ENCODE results near the gene IGF1R. TPM values are rescaled to one million over a fixed set of nuclear protein-coding genes. Genes with fewer than 3 reads are reported as not detected.

Gene IGF1R
- total and polyA plus RNA-seq, 2 of the 8 experiments (the other 6 are each of a cell fraction or from before 2014, with no cell fraction given), result 32.9 to 109 TPM

GRCh38 chr15:98717371-98717770, 69.0 kb downstream of the IGF1R start:
- Histone ChIP-seq H3K4ac (replicated peaks; ENCODE audit: insufficient read length, low read depth, low read length) (no peak overlapping the region), H2BK15ac (ENCODE audit: low read length) (no peak overlapping the region), H3K4me2 (ENCODE audit: insufficient read depth in 1 of 2, low read depth in 2 of 2, low read length in 2 of 2) (no peak overlapping the region), H3K14ac (ENCODE audit: insufficient read length) (no peak overlapping the region), H4K5ac (ENCODE audit: insufficient read length, low read depth, low read length) (no peak overlapping the region), H2AFZ (ENCODE audit: low read length) (no peak overlapping the region), H3K56ac (replicated peaks; ENCODE audit: insufficient read length, low read depth, low read length) (no peak overlapping the region), H3K23ac (ENCODE audit: insufficient read length) (no peak overlapping the region), H3K9ac (replicated peaks in 1 of 4; ENCODE audit: extremely low read depth in 1 of 4, low read depth in 3 of 4, low read length in 3 of 4) (no peak overlapping the region), H3K4me3 (ENCODE audit: extremely low read depth in 1 of 4, insufficient read depth in 2 of 4, low read depth in 3 of 4, low read length in 4 of 4) (no peak overlapping the region), H3K23me2 (ENCODE audit: low read depth, low read length) (peaks cover 2% of the 10 kb centered on the region; the same call in 1 of the 2 replicates), H3K27me3 (replicated peaks in 1 of 4; ENCODE audit: control insufficient read depth in 3 of 4, extremely low read depth in 1 of 4, insufficient read depth in 3 of 4, low read length in 3 of 4) (no peaks in the 10 kb centered on the region), H4K8ac (ENCODE audit: extremely low read depth, insufficient read depth, low read length) (no peak overlapping the region), H3K79me1 (ENCODE audit: low read depth, low read length) (peaks cover 23% of the 10 kb centered on the region), H3K18ac (ENCODE audit: extremely low read depth, low read length) (no peak overlapping the region), H3K4me1 (replicated peaks in 1 of 4; ENCODE audit: control insufficient read depth in 3 of 4, insufficient read depth in 4 of 4, low read length in 3 of 4) (peaks cover 14 to 52% (median 46%) of the 10 kb centered on the region in 4 experiments), H2AK5ac (ENCODE audit: low read depth, low read length) (no peak overlapping the region), H3K36me3 (ENCODE audit: control insufficient read depth in 2 of 4, insufficient read depth in 4 of 4, low read length in 3 of 4) (peaks cover 0 to 2% (median 0%) of the 10 kb centered on the region in 4 experiments; a peak in 1 of 8 replicates), H4K91ac (replicated peaks; ENCODE audit: insufficient read length, low read length) (no peak overlapping the region), H3K9me3 (ENCODE audit: insufficient read depth in 2 of 2, low read depth in 1 of 2, low read length in 1 of 2) (no peaks in the 10 kb centered on the region), H4K20me1 (replicated peaks in 1 of 2; ENCODE audit: control insufficient read depth in 1 of 2, insufficient read depth in 2 of 2, low read length in 2 of 2) (peaks cover 25 to 42% of the 10 kb centered on the region in 2 experiments), H2BK120ac (replicated peaks; ENCODE audit: low read depth, low read length) (no peak overlapping the region), H2BK5ac (ENCODE audit: low read depth, low read length) (no peak overlapping the region), H3K27ac (ENCODE audit: low read depth, low read length) (no peak overlapping the region), H2BK12ac (ENCODE audit: low read depth, low read length) (no peak overlapping the region), H3K79me2 (ENCODE audit: control insufficient read depth in 1 of 2, insufficient read depth in 2 of 2, low read length in 2 of 2) (peaks cover 73 to 100% of the 10 kb centered on the region in 2 experiments), H2BK20ac (ENCODE audit: low read length) (no peak overlapping the region)
- TF ChIP-seq ATF2 (IDR thresholded peaks at IDR 0.05; ENCODE audit: low read length) (no peak), POU5F1 (IDR thresholded peaks at IDR 0.05; ENCODE audit: low read depth, low read length) (no peak), SP4 (IDR thresholded peaks at IDR 0.05; ENCODE audit: low read length) (no peak), BRCA1 (IDR thresholded peaks at IDR 0.05; ENCODE audit: low read depth, low read length) (no peak), POLR2AphosphoS5 (IDR thresholded peaks at IDR 0.05; ENCODE audit: low read depth, low read length) (no peak), RXRA (IDR thresholded peaks at IDR 0.05; ENCODE audit: insufficient read depth, low read depth, low read length) (no peak), BACH1 (IDR thresholded peaks at IDR 0.05; ENCODE audit: low read length) (no peak), CHD2 (IDR thresholded peaks at IDR 0.05; ENCODE audit: low read length) (no peak), TAF1 (IDR thresholded peaks at IDR 0.05; ENCODE audit: low read depth, low read length) (no peak)
- POLR2A ChIA-PET (ENCODE audit: partially characterized antibody), result no interaction called here
- FAIRE-seq (no peak), DNase-seq (ENCODE audit: low read depth in 1 of 2, low spot score in 2 of 2) (no peak)
- WGBS, 2 experiments (ENCODE audit: extremely low coverage in 1 of 2, insufficient coverage in 1 of 2, insufficient read length in 1 of 2, insufficient replicate concordance in 2 of 2, low coverage in 1 of 2, low lambda C conversion rate in 2 of 2, missing lambda C conversion rate in 1 of 2), result 90% methylated on average over 5 of the region's 5 CpGs; no CpG with 5 or more reads in 1 of the 2 experiments
- CTCF ChIA-PET (ENCODE audit: partially characterized antibody), result interaction anchor here (1.3 kb wide), 1 partner anchor 132 kb away, joined by 3 read pairs; no protein-coding TSS in a partner anchor
